K562 (cell line): Measurements from ENCODE around the gene GLIS1. TPM values are rescaled to one million over a fixed set of nuclear protein-coding genes. Genes with fewer than 3 reads are reported as not detected.

Source experiments
- ARHGAP35 ChIP-seq: fragments of 450-650 bp; IDR thresholded peaks from 2 replicates; pipeline ENCODE4 v1.6.1; 2018; ENCODE audit not compliant: partially characterized antibody
- ARID2 ChIP-seq: fragments of 450-650 bp; IDR thresholded peaks from 2 replicates; pipeline ENCODE4 v1.6.1; 2017; ENCODE audit warnings: antibody characterized with exemption, mild to moderate bottlenecking
- CREB5 ChIP-seq: fragments of 250-450 bp; sonication (Bioruptor Pico); IDR thresholded peaks from 2 replicates; pipeline ENCODE4 v1.5.0; 2020; ENCODE audit warnings: mild to moderate bottlenecking
- DNMT1 ChIP-seq: fragments of 450-650 bp; IDR thresholded peaks from 2 replicates; pipeline ENCODE4 v1.6.1; 2016; ENCODE audit warnings: antibody characterized with exemption, mild to moderate bottlenecking
- ESRRA ChIP-seq: fragments of 450-650 bp; IDR thresholded peaks from 2 replicates; pipeline ENCODE4 v1.6.1; 2014; ENCODE audit warnings: low read depth, mild to moderate bottlenecking, moderate library complexity, borderline replicate concordance
- FOXJ3 ChIP-seq: sonication (generic); formaldehyde crosslinking; IDR thresholded peaks from 2 replicates; pipeline ENCODE4 v1.4.0; 2020; ENCODE audit warnings: mild to moderate bottlenecking, missing genetic modification reagents
- HEY1 ChIP-seq: fragments of 250-450 bp; sonication (Bioruptor Pico); IDR thresholded peaks from 2 replicates; pipeline ENCODE4 v1.5.0; 2020; ENCODE audit warnings: mild to moderate bottlenecking, moderate library complexity, borderline replicate concordance
- JUN ChIP-seq, 2 experiments: sonication (generic) in 1 of 2; formaldehyde crosslinking in 1 of 2; IDR thresholded peaks; 2 replicates each; pipeline versions ENCODE4 v1.6.1 to v1.8.0; 2012 to 2022; ENCODE audit warnings: borderline replicate concordance in 2 of 2, mild to moderate bottlenecking in 2 of 2, improper control_type of control experiment in 1 of 2, low read depth in 1 of 2, low read length in 1 of 2, missing genetic modification reagents in 1 of 2
- KLF6 ChIP-seq: fragments of 250-450 bp; sonication (Bioruptor Pico); IDR thresholded peaks from 2 replicates; pipeline ENCODE4 v1.4.0; 2020; ENCODE audit warnings: mild to moderate bottlenecking, moderate library complexity, borderline replicate concordance
- MYNN ChIP-seq, 2 experiments: sonication (generic); formaldehyde crosslinking in 1 of 2; IDR thresholded peaks; 2 replicates each; pipeline versions ENCODE4 v1.5.0 to v1.6.1; 2016 to 2020; ENCODE audit warnings: antibody characterized with exemption in 1 of 2, missing genetic modification reagents in 1 of 2
- NFE2L1 ChIP-seq: fragments of 450-650 bp; IDR thresholded peaks from 2 replicates; pipeline ENCODE4 v1.6.1; 2016; ENCODE audit warnings: missing genetic modification characterization, low read depth, mild to moderate bottlenecking, missing compliant biosample characterization, moderate library complexity, borderline replicate concordance
- SAFB2 ChIP-seq: fragments of 200-400 bp; formaldehyde crosslinking; IDR thresholded peaks from 2 replicates; pipeline ENCODE4 v1.6.1; 2018; ENCODE audit warnings: borderline replicate concordance, low read length, low read depth, moderate library complexity; ENCODE audit not compliant: severe bottlenecking
- SETDB1 ChIP-seq: IDR thresholded peaks from one replicate; pipeline ENCODE4 v1.6.1; 2012; ENCODE audit warnings: low read length, control low read depth, inconsistent platforms
- SMC3 ChIP-seq: conservative IDR thresholded peaks from 2 replicates; pipeline ENCODE4 v1.6.1; 2011; ENCODE audit warnings: low read depth, low read length, improper control_type of control experiment; ENCODE audit not compliant: insufficient read depth
- SNIP1 ChIP-seq: fragments of 450-650 bp; IDR thresholded peaks from 2 replicates; pipeline ENCODE4 v1.7.1; 2017; ENCODE audit warnings: low read depth, mild to moderate bottlenecking
- SOX6 ChIP-seq: fragments of 450-650 bp; IDR thresholded peaks from 2 replicates; pipeline ENCODE4 v1.6.1; 2014; ENCODE audit warnings: mild to moderate bottlenecking
- STAT6 ChIP-seq: sonication (generic); formaldehyde crosslinking; IDR thresholded peaks from 2 replicates; pipeline ENCODE4 v1.8.1; 2023; ENCODE audit warnings: mild to moderate bottlenecking, missing genetic modification reagents
- TARDBP ChIP-seq: fragments of 450-650 bp; IDR thresholded peaks from 2 replicates; pipeline ENCODE4 v1.6.1; 2016
- ZNF511 ChIP-seq: sonication (generic); formaldehyde crosslinking; IDR thresholded peaks from 2 replicates; pipeline ENCODE4 v1.8.0; 2022; ENCODE audit warnings: mild to moderate bottlenecking, missing genetic modification reagents
- ZNF76 ChIP-seq: fragments of 250-450 bp; sonication (Bioruptor Pico); IDR thresholded peaks from 2 replicates; pipeline ENCODE4 v1.4.0; 2020; ENCODE audit warnings: mild to moderate bottlenecking, moderate library complexity, borderline replicate concordance
- polyA plus RNA-seq, 8 experiments: library from polyadenylated mRNA; depleted of rRNA in 4 of 8; stranded (reverse) in 5 of 8; unstranded in 3 of 8; fragments of >200 nt; fragmentation: Nextera tagmentation in 2 of 8; fragmentation: Illumina TruSeq in 1 of 8; extraction: Ambion mirVana in 2 of 8; extraction: Trizol in 1 of 8; gene quantifications; 2 replicates each; pipeline versions ENCODE4 v1.2.1 to v1.2.3, GENCODE V29; 2011 to 2014; ENCODE audit warnings: inconsistent platforms in 1 of 8, missing spikeins in 1 of 8
- total RNA-seq, 7 experiments: library from RNA; depleted of rRNA in 6 of 7; stranded (reverse); fragments of >200 nt in 6 of 7; fragmentation: Illumina TruSeq in 2 of 7; extraction: Trizol in 2 of 7; gene quantifications; 2 replicates each; pipeline versions ENCODE4 v1.2.1 to v1.2.3, GENCODE V29; 2011 to 2021; ENCODE audit warnings: low replicate concordance in 1 of 7

The GLIS1 gene
- total and polyA plus RNA-seq, 9 of the 15 experiments (the other 6 are each of a cell fraction or from before 2014, with no cell fraction given) = not detected

- peak; percentile 93 for TF ChIP-seq SMC3
- TF ChIP-seq SOX6 = no peak
- no peak for TF ChIP-seq KLF6 (CRISPR knock-in tag)
- 0 out of 2 replicates have a peak, but pooled peaks have one; percentile 37 for TF ChIP-seq ZNF511 (CRISPR knock-in tag)
- TF ChIP-seq HEY1 = no peak
- no peak for TF ChIP-seq NFE2L1 (tag)
- no peak for TF ChIP-seq STAT6 (CRISPR knock-in tag)
- TF ChIP-seq TARDBP = no peak
- no peak for TF ChIP-seq DNMT1
- TF ChIP-seq FOXJ3 (CRISPR knock-in tag) = no peak
- no peak for TF ChIP-seq MYNN (IDR thresholded peaks at IDR 0.05)
- no peak for TF ChIP-seq MYNN (CRISPR knock-in tag; IDR thresholded peaks at IDR 0.05)
- TF ChIP-seq CREB5 (CRISPR knock-in tag) = no peak
- TF ChIP-seq ARHGAP35 = no peak
- TF ChIP-seq ZNF76 (CRISPR knock-in tag) = no peak
- peak; percentile 34; the same call in 1 of the 2 replicates for TF ChIP-seq JUN (IDR thresholded peaks at IDR 0.05; ENCODE audit: borderline replicate concordance, low read depth, low read length)
- TF ChIP-seq JUN (CRISPR knock-in tag; IDR thresholded peaks at IDR 0.05; ENCODE audit: borderline replicate concordance) = no peak
- no peak for TF ChIP-seq SAFB2
- TF ChIP-seq SETDB1 = no peak
- TF ChIP-seq SNIP1 = no peak
- 0 out of 2 replicates have a peak, but pooled peaks have one; percentile 39 for TF ChIP-seq ESRRA
- 0 out of 2 replicates have a peak, but pooled peaks have one; percentile 47 for TF ChIP-seq ARID2
These were observed 253.2 kb downstream of the GLIS1 start (continued) for GRCh38 chr1:53485478-53486394.
